ENCODE data around the gene ITGB8. TPM values are rescaled to one million over a fixed set of nuclear protein-coding genes. Genes with fewer than 3 reads are reported as not detected.

The ITGB8 gene
- 124 TPM for total RNA-seq

DNA sequence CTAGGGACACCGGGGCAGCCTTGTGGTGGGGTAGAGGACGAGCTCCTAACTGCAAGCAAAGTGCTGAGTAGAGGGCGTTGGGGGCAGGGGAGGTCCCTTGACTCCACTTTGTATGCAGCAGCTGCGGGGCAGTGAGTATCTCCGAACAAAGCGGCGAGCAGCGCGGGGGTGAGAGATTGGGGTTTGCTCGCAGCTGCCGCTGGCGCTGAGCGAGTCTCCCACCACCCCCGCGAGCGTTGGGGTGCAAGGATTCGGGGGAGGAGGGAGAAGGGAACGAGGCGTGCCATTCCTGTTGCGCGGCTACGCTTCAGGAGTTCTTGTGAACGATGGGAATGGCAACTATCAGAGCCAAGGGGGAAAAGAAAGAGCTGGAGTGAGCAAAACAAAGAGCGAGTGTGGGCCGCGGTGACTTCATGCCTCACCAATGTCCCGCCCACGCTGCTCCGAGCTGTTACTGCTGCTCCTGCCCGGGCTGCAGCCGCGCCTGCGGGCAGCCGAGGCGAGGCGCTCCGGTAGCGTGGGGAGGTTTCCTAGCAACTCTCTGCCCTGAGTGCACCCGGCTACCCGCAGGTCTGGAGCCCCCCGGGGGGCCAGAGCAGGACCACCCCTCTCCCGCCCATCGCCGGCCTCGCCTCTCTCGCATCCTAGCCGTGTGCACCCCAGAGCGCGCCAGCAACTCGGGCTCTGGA lies at the start of gene ITGB8:
TSS of gene ITGB8 (plus strand) at position 662 of the 689 bp plus-strand sequence. CDS start 907 bp downstream, outside the sequence.

Small RNA genes within 50 kb of the gene (small RNA-seq; reads per million reads assigned to genes)
- gene RF00275 (ENCODE audit: low replicate concordance), result not detected

Other genes with a start within 250 kb of the ITGB8 start
- gene MACC1, start 113.5 kb upstream of the ITGB8 start, total RNA-seq, result under 0.01 TPM

Data from parietal lobe (tissue), 2 donors.